GM19438 (cell line): ENCODE measurements around the gene ASCC1.

ENCODE experiments used
- ATAC-seq: cut with Tn5 transposase; IDR thresholded peaks from one replicate; pipeline ENCODE4 v1.9.1; 2021; ENCODE audit warnings: low read depth; ENCODE audit not compliant: unreplicated experiment

The ASCC1 gene

DNA sequence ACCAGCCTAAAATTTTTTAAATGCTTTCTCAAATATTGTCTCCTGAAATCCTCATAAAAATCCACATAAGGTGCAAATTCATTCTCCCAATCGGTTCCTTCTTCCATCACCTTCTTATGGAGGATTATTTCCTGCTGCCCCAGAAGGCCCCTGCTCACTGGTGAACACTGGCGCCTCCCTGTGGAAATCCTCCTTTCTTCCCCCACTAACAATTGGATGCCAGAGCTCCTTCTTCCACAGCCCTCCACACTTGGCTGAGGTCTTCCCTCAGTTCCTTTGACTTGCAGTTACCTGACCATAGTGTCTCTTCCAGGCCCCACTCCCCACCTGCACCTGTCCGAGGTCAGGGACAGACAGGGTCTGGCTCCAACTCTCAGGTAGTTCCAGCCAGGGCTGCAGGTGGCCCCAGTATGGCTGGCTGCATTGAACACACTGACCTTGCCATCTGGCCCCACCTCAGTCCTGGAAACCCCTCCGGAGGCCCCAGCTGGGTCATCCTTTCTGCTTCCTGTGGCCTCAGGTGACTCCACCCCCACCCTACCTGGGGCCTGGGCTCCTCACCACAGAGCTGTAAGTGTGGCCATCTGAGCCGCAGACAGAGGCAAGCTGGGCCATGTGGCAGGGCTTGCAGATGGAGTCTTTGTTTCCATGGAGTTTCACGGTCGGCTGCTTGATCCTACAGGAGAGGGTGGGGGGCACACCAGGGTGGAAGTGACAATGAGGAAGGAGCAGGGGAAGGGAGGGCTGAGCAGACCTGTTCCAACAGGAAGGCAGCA is 146.1 kb downstream of the ASCC1 start:
- no peak for ATAC-seq

DNA sequence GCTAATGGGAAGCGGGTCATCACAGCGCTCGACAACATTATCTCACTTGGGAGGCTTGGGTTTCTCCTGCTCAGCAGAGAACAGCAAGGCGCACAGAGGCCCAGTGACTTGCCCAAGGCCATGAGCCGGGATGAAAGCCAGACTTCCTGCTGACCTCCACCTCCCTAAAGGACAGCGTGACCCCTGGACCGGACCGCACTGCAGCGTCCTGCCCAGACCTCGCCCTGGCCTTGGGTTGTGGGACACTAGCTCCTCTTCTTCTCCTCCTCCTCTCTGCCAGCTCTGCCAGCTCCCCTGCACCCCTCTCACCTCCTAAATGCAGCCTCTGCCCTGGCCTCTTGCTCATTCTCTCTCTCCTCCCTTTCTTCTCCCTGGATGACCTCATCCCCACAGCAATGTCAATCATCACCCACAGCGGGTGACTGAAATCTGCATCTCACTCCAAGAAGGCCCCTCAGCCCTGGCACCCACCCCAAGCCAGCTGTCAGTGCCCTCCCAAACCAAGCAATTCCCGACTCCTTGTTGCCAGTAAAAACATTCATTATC is 147.1 kb downstream of the ASCC1 start:
- no peak for ATAC-seq

DNA sequence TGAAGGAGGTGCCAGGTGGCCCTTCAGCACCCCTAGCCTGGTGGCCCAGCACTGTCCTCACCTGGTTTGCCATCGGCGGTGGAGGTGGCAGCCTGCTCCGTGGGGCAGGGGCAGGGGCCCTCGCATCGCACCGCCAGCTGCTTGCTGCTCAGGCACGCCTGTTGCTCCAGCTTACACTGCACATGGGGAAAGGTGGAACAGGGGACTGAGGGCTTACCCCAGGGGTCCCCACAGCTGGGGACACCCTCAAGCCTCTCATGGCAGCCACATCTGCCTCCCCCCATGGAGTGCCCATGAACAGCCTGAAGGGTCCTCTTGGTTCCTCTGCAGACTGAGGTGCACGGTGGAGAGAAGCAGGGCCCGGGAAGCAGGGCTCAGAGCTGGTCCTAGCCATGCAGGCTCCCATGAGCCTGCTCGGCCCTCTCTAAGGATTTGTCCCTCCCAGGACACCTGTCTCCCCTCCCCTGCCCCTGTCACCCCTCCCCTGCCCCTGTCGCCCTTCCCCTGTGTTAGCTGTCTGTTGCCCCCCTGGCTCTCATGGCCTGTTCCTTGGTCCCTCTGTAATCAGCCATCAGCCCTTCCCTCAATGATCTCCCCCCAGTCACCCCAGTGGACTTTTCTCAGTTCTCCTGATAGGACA is 147.8 kb downstream of the ASCC1 start:
- no peak for ATAC-seq

GRCh38 chr10:72067463-72068125 is 148.5 kb downstream of the ASCC1 start:
- no peak for ATAC-seq

- no peak for ATAC-seq
These were observed 149.5 kb downstream of the ASCC1 start for GRCh38 chr10:72066318-72067284.

- no peak for ATAC-seq
These were observed 150.5 kb downstream of the ASCC1 start for GRCh38 chr10:72065439-72066025.

- ATAC-seq, result no peak
These were observed 152.2 kb downstream of the ASCC1 start for GRCh38 chr10:72063703-72064391.

DNA sequence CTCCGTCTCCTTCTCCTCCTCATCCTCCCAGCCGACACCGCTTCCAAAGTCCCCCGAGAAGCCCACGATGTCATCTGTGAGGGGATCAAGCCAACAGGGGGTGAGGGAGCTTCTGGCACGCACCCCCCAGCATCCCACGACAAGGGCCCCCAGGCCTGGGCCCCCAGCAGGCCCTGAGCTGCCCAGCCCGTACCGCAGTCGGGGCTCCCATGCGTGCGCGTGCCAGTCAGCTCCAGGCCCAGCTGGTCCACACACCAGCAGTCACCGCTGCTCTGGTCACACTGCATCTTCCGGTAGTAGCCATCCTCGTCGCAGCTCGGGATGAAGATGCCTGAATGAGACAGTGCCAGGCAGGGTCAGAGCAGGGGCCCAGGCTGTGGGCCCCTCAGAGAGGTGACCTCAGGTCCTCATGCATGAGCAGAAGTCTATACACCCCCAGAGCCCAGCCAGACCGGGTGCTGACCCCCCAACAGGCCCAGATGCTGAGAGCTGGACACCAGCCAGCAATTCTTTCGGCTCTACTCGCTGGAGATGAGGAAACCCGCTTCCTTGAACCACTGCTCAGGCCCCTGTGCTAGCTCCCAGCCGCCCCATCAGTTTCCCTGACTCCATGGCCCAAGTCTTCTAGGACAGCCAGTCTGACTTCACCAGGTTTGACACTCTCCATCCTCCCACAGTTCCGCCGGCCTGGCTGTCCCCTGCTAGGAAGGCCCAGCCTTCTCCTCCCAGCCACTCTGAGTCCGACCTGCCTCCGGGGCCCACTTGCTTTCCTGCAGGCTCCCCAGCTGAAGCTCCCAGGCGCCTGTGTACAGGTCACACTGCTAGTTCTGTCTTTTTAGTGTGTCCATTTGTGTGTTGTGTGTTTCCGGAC is 153.0 kb downstream of the ASCC1 start:
- no peak for ATAC-seq

DNA sequence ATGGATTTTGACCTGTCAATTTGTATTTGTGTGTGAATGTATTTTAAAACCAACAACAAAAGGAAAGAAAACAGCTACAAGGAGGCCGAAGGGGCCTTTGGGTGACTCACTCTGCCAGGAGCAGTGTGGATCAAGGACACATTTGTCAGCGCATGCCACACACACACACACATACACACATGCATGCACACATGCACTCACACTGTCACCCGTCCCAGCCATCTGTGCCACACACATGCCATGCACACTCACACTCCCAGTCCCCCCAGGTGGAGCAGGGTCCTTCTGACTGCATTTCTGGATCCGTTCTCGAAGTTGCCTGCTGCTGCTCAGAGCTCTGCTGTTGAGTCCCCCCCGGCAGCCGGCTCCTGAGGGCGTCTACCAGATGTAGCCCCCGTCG is 153.7 kb downstream of the ASCC1 start:
- ATAC-seq, result no peak

DNA sequence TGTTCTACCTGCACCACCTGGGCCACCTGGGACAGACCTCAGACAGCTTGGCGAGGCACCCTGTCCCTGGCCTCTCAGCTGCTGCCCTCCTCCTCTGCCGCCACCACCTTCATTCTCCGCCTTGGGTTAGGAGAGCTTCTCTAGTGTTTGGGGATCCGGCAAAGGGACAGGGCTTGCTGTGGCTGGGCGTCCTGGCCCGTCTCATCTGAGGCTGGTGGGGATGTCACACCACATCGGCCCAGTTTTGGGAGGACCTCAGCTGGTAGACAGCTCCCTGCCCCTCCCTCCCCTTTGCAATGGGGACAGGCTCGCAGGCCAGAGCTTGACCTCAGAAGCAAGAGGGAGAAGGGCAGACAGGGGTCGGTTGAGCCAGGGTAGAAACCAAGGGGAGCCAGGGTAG is 154.1 kb downstream of the ASCC1 start:
- no peak for ATAC-seq

DNA sequence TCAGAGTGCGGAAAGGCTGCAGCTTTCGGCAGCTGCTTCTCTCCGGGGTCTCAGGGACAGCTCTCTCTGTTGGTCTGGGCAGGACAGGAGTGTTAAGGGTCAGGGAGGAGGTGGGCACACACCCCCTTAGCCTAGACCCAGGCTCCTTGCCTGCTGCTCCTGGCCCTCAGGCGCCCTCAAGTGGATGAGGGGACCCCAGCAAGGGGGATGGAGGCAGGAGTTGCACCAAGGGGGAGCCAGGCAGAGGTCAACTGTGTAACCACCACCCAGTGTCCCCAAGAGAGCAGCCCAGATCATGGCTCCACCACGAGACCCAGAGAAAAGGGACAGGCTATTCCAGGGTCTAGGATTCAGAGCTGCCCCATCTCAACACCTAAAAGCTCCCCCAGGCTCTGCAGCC is 154.6 kb downstream of the ASCC1 start:
- no peak for ATAC-seq

- no peak for ATAC-seq
These were observed 155.9 kb downstream of the ASCC1 start for GRCh38 chr10:72059843-72060822.

GRCh38 chr10:72058989-72059842 is 156.9 kb downstream of the ASCC1 start:
- no peak for ATAC-seq

DNA sequence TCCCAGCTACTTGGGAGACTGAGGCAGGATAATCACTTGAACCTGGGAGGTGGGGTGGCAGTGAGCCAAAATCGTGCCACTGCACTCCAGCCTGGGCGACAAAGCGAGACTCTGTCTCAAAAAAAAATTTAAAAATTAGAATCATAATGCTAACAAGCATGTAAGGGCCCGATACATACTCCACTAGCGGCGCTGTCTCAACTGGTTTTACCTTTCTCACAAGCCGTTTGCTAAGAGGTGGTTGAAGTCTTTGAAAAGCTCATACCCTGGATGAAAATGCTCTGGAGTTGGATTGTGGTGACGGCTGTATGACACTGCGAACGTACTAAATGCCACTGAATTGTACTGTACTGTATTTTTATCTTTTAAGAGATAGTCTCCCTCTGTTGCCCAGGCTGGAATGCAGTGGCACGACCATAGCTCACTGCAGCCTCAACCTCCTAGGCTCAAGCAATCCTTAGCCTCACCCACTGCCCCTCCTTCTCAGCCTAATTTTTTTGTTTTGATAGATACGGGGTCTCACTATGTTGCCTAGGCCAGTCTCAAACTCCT is 157.7 kb downstream of the ASCC1 start:
- no peak for ATAC-seq

- ATAC-seq, result no peak
These were observed 158.9 kb downstream of the ASCC1 start for GRCh38 chr10:72056932-72057751.
